HCT116 (cell line): Measurements from ENCODE around the gene HEATR5A.

Source experiments
- EZH2phosphoT487 ChIP-seq: fragments of 200-600 bp; IDR thresholded peaks from 2 replicates; pipeline ENCODE4 v1.6.1; 2018; ENCODE audit warnings: antibody characterized with exemption, borderline replicate concordance
- POLR2A ChIP-seq: IDR thresholded peaks from 2 replicates; pipeline ENCODE4 v1.7.0; 2011; ENCODE audit warnings: borderline replicate concordance; ENCODE audit not compliant: insufficient read depth, insufficient read length; ENCODE audit errors: extremely low read depth
- RAD21 ChIP-seq: IDR thresholded peaks from 2 replicates; pipeline ENCODE4 v1.6.1; 2012; ENCODE audit warnings: low read depth, mild to moderate bottlenecking
- TF ChIP-seq, protein P1 (sequence below), 3 experiments: fragments of 200-600 bp in 1 of 3; sonication (generic) in 1 of 3; IDR thresholded peaks in 2 of 3; conservative IDR thresholded peaks in 1 of 3; 2 replicates each; pipeline ENCODE4 v1.5.1; 2012 to 2017; ENCODE audit warnings: low read depth in 2 of 3, low read length in 2 of 3, antibody characterized with exemption in 1 of 3, borderline replicate concordance in 1 of 3, control low read depth in 1 of 3, mild to moderate bottlenecking in 1 of 3, mixed read lengths in 1 of 3, mixed run types in 1 of 3, moderate library complexity in 1 of 3; ENCODE audit not compliant: insufficient read depth in 1 of 3
- TF ChIP-seq, protein P2 (sequence below): IDR thresholded peaks from 2 replicates; pipeline ENCODE4 v1.6.1; 2012; ENCODE audit warnings: low read depth
- TF ChIP-seq, protein P3 (sequence below): IDR thresholded peaks from 2 replicates; pipeline ENCODE4 v1.6.1; 2012

DNA sequence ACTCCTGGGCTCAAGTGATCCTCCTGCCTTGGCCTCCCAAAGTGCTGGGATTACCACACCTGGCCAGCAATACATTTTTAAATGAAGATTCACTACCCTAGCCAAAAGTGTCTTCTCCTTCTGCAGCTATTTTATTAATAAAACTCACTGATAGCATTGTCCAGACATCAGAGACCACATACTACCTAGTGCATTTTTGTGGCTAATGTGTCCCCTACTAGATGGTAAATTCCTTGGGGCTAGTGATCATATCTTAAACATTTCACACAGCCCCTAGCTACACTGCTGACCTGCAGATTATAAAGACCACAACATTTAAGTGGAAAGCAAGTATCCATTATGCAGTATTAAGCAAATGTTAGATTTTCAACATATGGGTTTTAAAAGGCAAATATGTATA, 19.9 kb upstream of the HEATR5A start:
- TF ChIP-seq, protein P1, sequence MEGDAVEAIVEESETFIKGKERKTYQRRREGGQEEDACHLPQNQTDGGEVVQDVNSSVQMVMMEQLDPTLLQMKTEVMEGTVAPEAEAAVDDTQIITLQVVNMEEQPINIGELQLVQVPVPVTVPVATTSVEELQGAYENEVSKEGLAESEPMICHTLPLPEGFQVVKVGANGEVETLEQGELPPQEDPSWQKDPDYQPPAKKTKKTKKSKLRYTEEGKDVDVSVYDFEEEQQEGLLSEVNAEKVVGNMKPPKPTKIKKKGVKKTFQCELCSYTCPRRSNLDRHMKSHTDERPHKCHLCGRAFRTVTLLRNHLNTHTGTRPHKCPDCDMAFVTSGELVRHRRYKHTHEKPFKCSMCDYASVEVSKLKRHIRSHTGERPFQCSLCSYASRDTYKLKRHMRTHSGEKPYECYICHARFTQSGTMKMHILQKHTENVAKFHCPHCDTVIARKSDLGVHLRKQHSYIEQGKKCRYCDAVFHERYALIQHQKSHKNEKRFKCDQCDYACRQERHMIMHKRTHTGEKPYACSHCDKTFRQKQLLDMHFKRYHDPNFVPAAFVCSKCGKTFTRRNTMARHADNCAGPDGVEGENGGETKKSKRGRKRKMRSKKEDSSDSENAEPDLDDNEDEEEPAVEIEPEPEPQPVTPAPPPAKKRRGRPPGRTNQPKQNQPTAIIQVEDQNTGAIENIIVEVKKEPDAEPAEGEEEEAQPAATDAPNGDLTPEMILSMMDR (IDR thresholded peaks at IDR 0.05 in 2 of 3, conservative IDR thresholded peaks at IDR 0.05 in 1 of 3; ENCODE audit: borderline replicate concordance in 1 of 3, insufficient read depth in 1 of 3, low read depth in 2 of 3, low read length in 2 of 3): no peak
- TF ChIP-seq EZH2phosphoT487 (no peak), POLR2A (no peak), RAD21 (no peak)
- TF ChIP-seq, protein P2, sequence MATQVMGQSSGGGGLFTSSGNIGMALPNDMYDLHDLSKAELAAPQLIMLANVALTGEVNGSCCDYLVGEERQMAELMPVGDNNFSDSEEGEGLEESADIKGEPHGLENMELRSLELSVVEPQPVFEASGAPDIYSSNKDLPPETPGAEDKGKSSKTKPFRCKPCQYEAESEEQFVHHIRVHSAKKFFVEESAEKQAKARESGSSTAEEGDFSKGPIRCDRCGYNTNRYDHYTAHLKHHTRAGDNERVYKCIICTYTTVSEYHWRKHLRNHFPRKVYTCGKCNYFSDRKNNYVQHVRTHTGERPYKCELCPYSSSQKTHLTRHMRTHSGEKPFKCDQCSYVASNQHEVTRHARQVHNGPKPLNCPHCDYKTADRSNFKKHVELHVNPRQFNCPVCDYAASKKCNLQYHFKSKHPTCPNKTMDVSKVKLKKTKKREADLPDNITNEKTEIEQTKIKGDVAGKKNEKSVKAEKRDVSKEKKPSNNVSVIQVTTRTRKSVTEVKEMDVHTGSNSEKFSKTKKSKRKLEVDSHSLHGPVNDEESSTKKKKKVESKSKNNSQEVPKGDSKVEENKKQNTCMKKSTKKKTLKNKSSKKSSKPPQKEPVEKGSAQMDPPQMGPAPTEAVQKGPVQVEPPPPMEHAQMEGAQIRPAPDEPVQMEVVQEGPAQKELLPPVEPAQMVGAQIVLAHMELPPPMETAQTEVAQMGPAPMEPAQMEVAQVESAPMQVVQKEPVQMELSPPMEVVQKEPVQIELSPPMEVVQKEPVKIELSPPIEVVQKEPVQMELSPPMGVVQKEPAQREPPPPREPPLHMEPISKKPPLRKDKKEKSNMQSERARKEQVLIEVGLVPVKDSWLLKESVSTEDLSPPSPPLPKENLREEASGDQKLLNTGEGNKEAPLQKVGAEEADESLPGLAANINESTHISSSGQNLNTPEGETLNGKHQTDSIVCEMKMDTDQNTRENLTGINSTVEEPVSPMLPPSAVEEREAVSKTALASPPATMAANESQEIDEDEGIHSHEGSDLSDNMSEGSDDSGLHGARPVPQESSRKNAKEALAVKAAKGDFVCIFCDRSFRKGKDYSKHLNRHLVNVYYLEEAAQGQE: no peak
- TF ChIP-seq, protein P3, sequence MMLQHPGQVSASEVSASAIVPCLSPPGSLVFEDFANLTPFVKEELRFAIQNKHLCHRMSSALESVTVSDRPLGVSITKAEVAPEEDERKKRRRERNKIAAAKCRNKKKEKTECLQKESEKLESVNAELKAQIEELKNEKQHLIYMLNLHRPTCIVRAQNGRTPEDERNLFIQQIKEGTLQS: no peak
